Thoracic aorta (tissue), 2 donors: ENCODE measurements around the gene FBXO9. TPM values are rescaled to one million over a fixed set of nuclear protein-coding genes. Genes with fewer than 3 reads are reported as not detected.

Source experiments
- ATAC-seq: fragments of 150-250 bp; one replicate; pipeline ENCODE4 v1.8.0; 2017; ENCODE audit warnings: low read depth; ENCODE audit not compliant: insufficient number of reproducible peaks, low FRiP score
- DNase-seq: peaks from one replicate; pipeline ENCODE4 v3.0.0-alpha.2; 2020; ENCODE audit warnings: low spot score
- H3K27ac ChIP-seq, 2 donors: fragments of 200-600 bp; sonication (generic); 1 replicate in 1 of 2; 2 replicates in 1 of 2; pipeline ENCODE4 v1.5.1; 2016; ENCODE audit warnings: mild to moderate bottlenecking in 2 of 2, moderate library complexity in 2 of 2
- H3K27me3 ChIP-seq: fragments of 200-600 bp; sonication (generic); replicated peaks from 2 replicates; pipeline ENCODE4 v1.6.0; 2016; ENCODE audit warnings: mild to moderate bottlenecking; ENCODE audit not compliant: insufficient read depth
- H3K36me3 ChIP-seq: fragments of 200-600 bp; sonication (generic); one replicate; pipeline ENCODE4 v1.5.1; 2016
- H3K4me1 ChIP-seq, 2 donors: fragments of 200-600 bp; sonication (generic); 1 replicate in 1 of 2; 2 replicates in 1 of 2; pipeline versions ENCODE4 v1.5.1 to v1.6.0; 2016; ENCODE audit warnings: low read depth in 2 of 2, mild to moderate bottlenecking in 1 of 2; ENCODE audit not compliant: control insufficient read depth in 1 of 2
- H3K4me3 ChIP-seq: fragments of 200-600 bp; sonication (generic); 2 replicates; pipeline ENCODE4 v1.5.1; 2016; ENCODE audit warnings: mild to moderate bottlenecking
- H3K9me3 ChIP-seq: fragments of 200-600 bp; sonication (generic); 2 replicates; pipeline ENCODE4 v1.5.1; 2016
- total RNA-seq, 2 donors: library from RNA; depleted of rRNA; stranded (reverse); fragments of >200 nt; gene quantifications; one replicate each; pipeline versions ENCODE4 v1.1.0 to v1.2.3, GENCODE V29; 2016
- TF ChIP-seq, protein P1 (sequence below): fragments of 200-600 bp; sonication (generic); IDR thresholded peaks from one replicate; pipeline ENCODE4 v1.5.1; 2019; ENCODE audit warnings: antibody characterized with exemption

The FBXO9 gene
- total RNA-seq, 2 donors from 2014 or later = 30.1 to 78.2 TPM

DNA sequence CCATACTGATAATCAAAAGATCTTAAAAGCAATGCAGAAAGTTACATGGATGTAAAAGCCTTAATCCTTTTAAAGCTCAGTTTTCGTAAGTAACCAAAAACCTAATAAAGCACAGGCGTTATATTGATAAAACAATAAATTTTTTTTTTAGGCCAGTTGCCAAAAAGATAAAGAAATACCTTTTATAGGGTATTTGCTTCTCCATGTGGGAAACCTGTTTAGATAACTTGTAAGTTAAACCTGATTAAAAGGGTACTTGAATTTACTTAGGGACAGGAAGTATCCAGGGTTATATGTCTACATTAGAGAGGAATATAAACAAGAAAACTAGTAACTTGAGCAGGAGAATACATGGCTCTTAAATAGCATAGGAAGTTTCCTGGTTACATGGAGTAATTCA lies 21.1 kb downstream of the FBXO9 start:
- Histone ChIP-seq H3K27me3 (no peaks in the 10 kb centered on the region), H3K4me3 (no peak overlapping the region), H3K9me3 (no peaks in the 10 kb centered on the region), H3K36me3 (peaks cover 52% of the 10 kb centered on the region), H3K4me1 (no peaks in the 10 kb centered on the region), H3K27ac (no peak overlapping the region)
- TF ChIP-seq, protein P1, sequence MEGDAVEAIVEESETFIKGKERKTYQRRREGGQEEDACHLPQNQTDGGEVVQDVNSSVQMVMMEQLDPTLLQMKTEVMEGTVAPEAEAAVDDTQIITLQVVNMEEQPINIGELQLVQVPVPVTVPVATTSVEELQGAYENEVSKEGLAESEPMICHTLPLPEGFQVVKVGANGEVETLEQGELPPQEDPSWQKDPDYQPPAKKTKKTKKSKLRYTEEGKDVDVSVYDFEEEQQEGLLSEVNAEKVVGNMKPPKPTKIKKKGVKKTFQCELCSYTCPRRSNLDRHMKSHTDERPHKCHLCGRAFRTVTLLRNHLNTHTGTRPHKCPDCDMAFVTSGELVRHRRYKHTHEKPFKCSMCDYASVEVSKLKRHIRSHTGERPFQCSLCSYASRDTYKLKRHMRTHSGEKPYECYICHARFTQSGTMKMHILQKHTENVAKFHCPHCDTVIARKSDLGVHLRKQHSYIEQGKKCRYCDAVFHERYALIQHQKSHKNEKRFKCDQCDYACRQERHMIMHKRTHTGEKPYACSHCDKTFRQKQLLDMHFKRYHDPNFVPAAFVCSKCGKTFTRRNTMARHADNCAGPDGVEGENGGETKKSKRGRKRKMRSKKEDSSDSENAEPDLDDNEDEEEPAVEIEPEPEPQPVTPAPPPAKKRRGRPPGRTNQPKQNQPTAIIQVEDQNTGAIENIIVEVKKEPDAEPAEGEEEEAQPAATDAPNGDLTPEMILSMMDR = no peak
- ATAC-seq (no peak), DNase-seq (no peak)

DNA sequence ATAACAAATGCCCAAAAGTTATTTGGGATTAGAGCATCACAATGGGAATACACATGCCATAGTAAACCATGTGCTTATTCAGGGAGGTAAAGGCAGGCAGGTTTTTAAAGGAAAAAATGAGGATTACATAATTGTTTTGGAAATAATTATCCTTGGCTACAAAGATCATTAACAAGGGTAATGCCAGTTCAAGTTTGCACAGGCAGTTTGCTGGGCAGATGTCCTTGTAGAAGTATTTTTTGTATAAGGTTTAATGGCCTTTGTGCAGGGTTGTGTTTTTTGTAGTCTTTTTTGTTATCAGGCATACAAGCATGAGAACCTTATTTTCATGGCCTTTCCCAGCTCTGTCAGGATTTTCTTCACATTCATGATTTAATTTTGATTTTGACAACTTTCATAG lies 24.7 kb downstream of the FBXO9 start:
- DNase-seq = no peak

DNA sequence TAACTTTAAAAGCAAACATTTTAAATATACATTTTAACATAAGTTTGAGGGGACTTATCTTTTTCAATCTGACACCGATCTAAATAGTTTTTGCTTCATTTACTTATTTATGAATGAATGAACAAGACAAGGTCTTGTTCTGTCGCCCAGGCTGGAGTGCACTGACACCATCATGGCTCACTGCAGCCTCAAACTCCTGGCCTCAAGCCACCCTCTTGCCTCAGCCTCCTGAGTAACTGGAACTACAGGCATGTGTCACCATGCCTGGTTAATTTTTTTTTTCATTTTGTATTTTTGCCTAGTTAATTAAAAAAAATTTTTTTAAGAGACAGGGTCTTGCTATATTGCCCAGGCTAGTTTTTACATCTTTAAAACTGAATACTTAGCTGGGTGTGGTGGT lies 25.4 kb downstream of the FBXO9 start:
- Histone ChIP-seq H3K27me3 (no peaks in the 10 kb centered on the region), H3K4me1 (no peaks in the 10 kb centered on the region), H3K27ac (no peak overlapping the region), H3K4me3 (no peak overlapping the region), H3K36me3 (peaks cover 63% of the 10 kb centered on the region), H3K9me3 (no peaks in the 10 kb centered on the region)
- DNase-seq = no peak
- ATAC-seq = no peak
- TF ChIP-seq, protein P1 = no peak

More for the DNA sequence above, 24.7 kb downstream of the FBXO9 start:
- H3K27me3 ChIP-seq = no peaks in the 10 kb centered on the region
- no peak overlapping the region for H3K4me3 ChIP-seq
- H3K9me3 ChIP-seq = no peaks in the 10 kb centered on the region
- H3K27ac ChIP-seq = no peak overlapping the region
- ATAC-seq = no peak
- TF ChIP-seq, protein P1 = no peak
- peaks cover 57% of the 10 kb centered on the region for H3K36me3 ChIP-seq
- H3K4me1 ChIP-seq = no peaks in the 10 kb centered on the region

DNA sequence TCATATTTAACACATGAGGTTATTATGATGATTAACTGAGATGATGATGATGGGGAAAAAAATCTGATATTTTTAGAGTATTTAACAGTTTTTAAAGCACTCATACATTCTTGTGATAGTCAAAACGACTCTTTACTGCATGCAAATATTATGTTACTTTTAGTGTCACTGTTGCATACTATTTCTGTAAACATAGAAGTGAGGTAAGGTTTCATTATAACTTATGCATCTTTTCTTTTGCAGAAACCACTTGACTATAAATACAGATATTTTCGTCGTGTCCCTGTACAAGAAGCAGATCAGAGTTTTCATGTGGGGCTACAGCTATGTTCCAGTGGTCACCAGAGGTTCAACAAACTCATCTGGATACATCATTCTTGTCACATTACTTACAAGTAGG lies 30.1 kb downstream of the FBXO9 start:
- Histone ChIP-seq H3K36me3 (peaks cover 66% of the 10 kb centered on the region), H3K4me1 (no peaks in the 10 kb centered on the region), H3K9me3 (no peaks in the 10 kb centered on the region), H3K27me3 (no peaks in the 10 kb centered on the region), H3K27ac (no peak overlapping the region), H3K4me3 (no peak overlapping the region)
- DNase-seq (no peak), ATAC-seq (no peak)
- TF ChIP-seq, protein P1 = no peak

DNA sequence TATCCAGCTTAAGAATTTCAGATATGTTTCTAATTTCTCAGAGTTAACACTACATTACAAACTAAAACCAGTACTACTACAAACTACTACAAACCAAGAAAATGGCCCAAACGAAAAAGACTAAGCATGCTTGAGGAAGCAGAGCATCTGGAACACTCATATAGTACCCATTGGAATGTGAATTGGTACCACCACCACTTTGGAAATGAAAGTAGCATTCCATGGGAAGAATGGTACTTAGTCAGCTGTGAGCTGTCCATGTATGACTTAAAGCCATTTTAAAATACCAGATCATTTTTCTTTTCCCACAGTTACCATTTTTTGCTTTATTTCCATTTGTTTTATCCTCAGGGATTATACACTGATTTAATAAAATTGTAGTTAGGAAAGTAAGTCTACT lies 30.5 kb downstream of the FBXO9 start:
- ATAC-seq = no peak
- Histone ChIP-seq H3K36me3 (peaks cover 65% of the 10 kb centered on the region), H3K27me3 (no peaks in the 10 kb centered on the region)

More for the DNA sequence above, 30.5 kb downstream of the FBXO9 start:
- DNase-seq = no peak
- Histone ChIP-seq H3K9me3 (no peaks in the 10 kb centered on the region), H3K4me1 (no peaks in the 10 kb centered on the region), H3K27ac (no peak overlapping the region), H3K4me3 (no peak overlapping the region)
- TF ChIP-seq, protein P1 = no peak
